ENCODE measurements around the gene MBD4. TPM values are rescaled to one million over a fixed set of nuclear protein-coding genes. Genes with fewer than 3 reads are reported as not detected.

MBD4 gene
- total and polyA plus RNA-seq, 10 of the 15 experiments (the other 5 are each of a cell fraction or from before 2014, with no cell fraction given) = 17.7 to 59.0 (median 49.0) TPM

- Histone ChIP-seq H3K4me3 (no peak overlapping the region), H3K27ac (ENCODE audit: control insufficient read depth, insufficient read depth) (no peak overlapping the region), H3K79me2 (ENCODE audit: control insufficient read depth, insufficient read depth, low read length) (no peaks in the 10 kb centered on the region), H3K9ac (ENCODE audit: control insufficient read depth, insufficient read depth, low read length) (no peak overlapping the region), H3K4me1 (ENCODE audit: control insufficient read depth, insufficient read depth, low read length) (peaks cover 12% of the 10 kb centered on the region), H3K27me3 (replicated peaks in 1 of 2; ENCODE audit: control insufficient read depth in 2 of 2, insufficient read depth in 2 of 2, low read length in 1 of 2) (no peaks in the 10 kb centered on the region), H3K4me2 (ENCODE audit: control insufficient read depth, insufficient read depth) (no peak overlapping the region), H3K9me3 (replicated peaks; ENCODE audit: control insufficient read depth, insufficient read depth, low read length) (no peaks in the 10 kb centered on the region), H4K20me1 (ENCODE audit: control insufficient read depth, insufficient read depth) (no peaks in the 10 kb centered on the region), H3K36me3 (ENCODE audit: control insufficient read depth in 2 of 2, insufficient read depth in 2 of 2, low read length in 1 of 2) (no peaks in the 10 kb centered on the region; a peak in 1 of 4 replicates), H2AFZ (ENCODE audit: control insufficient read depth, low read depth, low read length) (no peak overlapping the region)
- in situ Hi-C loops (cut with MboI) (no loop called here), intact Hi-C loops (cut with micrococcal nuclease; ENCODE audit: unreplicated experiment) (no loop called here)
- CTCF ChIA-PET = interaction anchor here (0.7 kb wide), 1 partner anchor 87 kb away, joined by 5 read pairs; no protein-coding TSS in a partner anchor
- ATAC-seq (no peak), FAIRE-seq (no peak), DNase-seq (ENCODE audit: low read depth, low spot score) (no peak)
- POLR2A ChIA-PET = no interaction called here
- SMC1A ChIA-PET (ENCODE audit: uncharacterized antibody, unreplicated experiment) = interaction anchor here (1.0 to 1.5 kb wide), 3 partner anchors 9 to 17 kb away, joined by 4 to 5 read pairs (median 4); no protein-coding TSS in a partner anchor
- TF ChIP-seq ZZZ3 (IDR thresholded peaks at IDR 0.05; ENCODE audit: control insufficient read depth, insufficient read length, low read depth) = no peak
- no peak for TF ChIP-seq ASH2L (IDR thresholded peaks at IDR 0.05; ENCODE audit: borderline replicate concordance, low read depth)
- no peak for TF ChIP-seq ZNF24 (IDR thresholded peaks at IDR 0.05)
- TF ChIP-seq HDGF (IDR thresholded peaks at IDR 0.05) = no peak
- TF ChIP-seq, protein P1, sequence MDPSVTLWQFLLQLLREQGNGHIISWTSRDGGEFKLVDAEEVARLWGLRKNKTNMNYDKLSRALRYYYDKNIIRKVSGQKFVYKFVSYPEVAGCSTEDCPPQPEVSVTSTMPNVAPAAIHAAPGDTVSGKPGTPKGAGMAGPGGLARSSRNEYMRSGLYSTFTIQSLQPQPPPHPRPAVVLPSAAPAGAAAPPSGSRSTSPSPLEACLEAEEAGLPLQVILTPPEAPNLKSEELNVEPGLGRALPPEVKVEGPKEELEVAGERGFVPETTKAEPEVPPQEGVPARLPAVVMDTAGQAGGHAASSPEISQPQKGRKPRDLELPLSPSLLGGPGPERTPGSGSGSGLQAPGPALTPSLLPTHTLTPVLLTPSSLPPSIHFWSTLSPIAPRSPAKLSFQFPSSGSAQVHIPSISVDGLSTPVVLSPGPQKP (IDR thresholded peaks at IDR 0.05; ENCODE audit: low read depth, low read length) = no peak
- TF ChIP-seq RAD51 (IDR thresholded peaks at IDR 0.05) = no peak
- no peak for TF ChIP-seq RBBP5 (conservative IDR thresholded peaks at IDR 0.05)
- TF ChIP-seq EZH2 (IDR thresholded peaks at IDR 0.05; ENCODE audit: borderline replicate concordance, control insufficient read depth, low read depth, low read length) = no peak
- TF ChIP-seq CREB1 (IDR thresholded peaks at IDR 0.05; ENCODE audit: low read depth) = no peak
- TF ChIP-seq ZNF217 (IDR thresholded peaks at IDR 0.05) = no peak
- TF ChIP-seq, protein P2, sequence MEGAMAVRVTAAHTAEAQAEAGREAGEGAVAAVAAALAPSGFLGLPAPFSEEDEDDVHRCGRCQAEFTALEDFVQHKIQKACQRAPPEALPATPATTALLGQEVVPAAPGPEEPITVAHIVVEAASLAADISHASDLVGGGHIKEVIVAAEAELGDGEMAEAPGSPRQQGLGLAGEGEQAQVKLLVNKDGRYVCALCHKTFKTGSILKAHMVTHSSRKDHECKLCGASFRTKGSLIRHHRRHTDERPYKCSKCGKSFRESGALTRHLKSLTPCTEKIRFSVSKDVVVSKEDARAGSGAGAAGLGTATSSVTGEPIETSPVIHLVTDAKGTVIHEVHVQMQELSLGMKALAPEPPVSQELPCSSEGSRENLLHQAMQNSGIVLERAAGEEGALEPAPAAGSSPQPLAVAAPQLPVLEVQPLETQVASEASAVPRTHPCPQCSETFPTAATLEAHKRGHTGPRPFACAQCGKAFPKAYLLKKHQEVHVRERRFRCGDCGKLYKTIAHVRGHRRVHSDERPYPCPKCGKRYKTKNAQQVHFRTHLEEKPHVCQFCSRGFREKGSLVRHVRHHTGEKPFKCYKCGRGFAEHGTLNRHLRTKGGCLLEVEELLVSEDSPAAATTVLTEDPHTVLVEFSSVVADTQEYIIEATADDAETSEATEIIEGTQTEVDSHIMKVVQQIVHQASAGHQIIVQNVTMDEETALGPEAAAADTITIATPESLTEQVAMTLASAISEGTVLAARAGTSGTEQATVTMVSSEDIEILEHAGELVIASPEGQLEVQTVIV (IDR thresholded peaks at IDR 0.05; ENCODE audit: borderline replicate concordance, partially characterized antibody) = no peak
- no peak for TF ChIP-seq USF1 (IDR thresholded peaks at IDR 0.05; ENCODE audit: borderline replicate concordance, extremely low read length, insufficient read depth, low read depth, low read length)
- no peak for TF ChIP-seq SP1 (IDR thresholded peaks at IDR 0.05; ENCODE audit: low read depth, low read length)
- no TSS peak for BruUV-seq (replicated peaks)
- RAD21 ChIA-PET (ENCODE audit: unreplicated experiment) = no interaction called here
- 79% methylated on average over 4 of the region's 4 CpGs for WGBS (ENCODE audit: insufficient coverage, insufficient replicate concordance, low lambda C conversion rate, missing lambda C conversion rate)
These were observed 24.0 kb upstream of the MBD4 start for GRCh38 chr3:129463716-129464115.

Measured in GM12878 (cell line).